WERI-Rb-1 (cell line): ENCODE data around the gene XKRX.

ENCODE experiments used
- DNase-seq: peaks from one replicate; pipeline ENCODE4 v3.0.0-alpha.2; 2020
- H3K27ac ChIP-seq: fragments of 250-450 bp; sonication (Bioruptor Pico); 2 replicates; pipeline ENCODE4 v1.5.1; 2020; ENCODE audit warnings: mild to moderate bottlenecking, moderate library complexity
- H3K27me3 ChIP-seq: fragments of 250-450 bp; sonication (Bioruptor Pico); 2 replicates; pipeline ENCODE4 v1.5.1; 2021; ENCODE audit warnings: mild to moderate bottlenecking, low read depth, moderate library complexity; ENCODE audit not compliant: insufficient read depth, severe bottlenecking
- H3K36me3 ChIP-seq: fragments of 250-450 bp; sonication (Bioruptor Pico); 2 replicates; pipeline ENCODE4 v1.5.1; 2020; ENCODE audit warnings: mild to moderate bottlenecking, moderate library complexity
- H3K4me3 ChIP-seq: 2 replicates; pipeline ENCODE4 v1.5.1; 2011; ENCODE audit warnings: low read depth, mild to moderate bottlenecking, control low read depth, low read length
- H3K9me3 ChIP-seq: fragments of 250-450 bp; sonication (Bioruptor Pico); 2 replicates; pipeline ENCODE4 v1.5.1; 2021; ENCODE audit warnings: mild to moderate bottlenecking, moderate library complexity; ENCODE audit not compliant: severe bottlenecking
- CTCF ChIP-seq: IDR thresholded peaks from 2 replicates; pipeline ENCODE4 v1.5.1; 2011; ENCODE audit warnings: low read depth, mild to moderate bottlenecking, control low read depth, inconsistent platforms, low read length

XKRX gene

DNA sequence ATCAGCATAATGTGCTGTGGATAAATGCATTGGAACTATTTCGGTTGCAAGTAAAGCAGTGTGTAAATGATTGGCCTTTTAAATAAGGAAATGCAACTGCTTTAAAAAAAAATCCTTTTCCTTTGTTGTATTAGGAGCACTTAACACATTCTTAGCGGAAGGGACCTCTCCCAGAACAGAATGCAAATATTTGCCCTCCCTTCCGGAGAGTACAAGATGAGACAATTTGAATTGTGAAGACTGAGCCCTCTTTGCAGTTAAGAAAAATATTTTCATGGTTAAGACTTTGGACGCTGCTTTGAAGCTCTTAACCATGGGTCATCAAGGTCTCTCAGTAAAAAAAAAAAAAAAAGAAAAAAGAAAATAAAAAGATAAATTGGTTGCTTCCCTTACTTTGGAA lies 45.1 kb downstream of the XKRX start:
- no peaks in the 10 kb centered on the region for H3K9me3 ChIP-seq
- no peak overlapping the region for H3K27ac ChIP-seq
- no peaks in the 10 kb centered on the region for H3K36me3 ChIP-seq
- H3K4me3 ChIP-seq = no peak overlapping the region
- H3K27me3 ChIP-seq = peaks cover 2% of the 10 kb centered on the region
- no peak for DNase-seq
- no peak for TF ChIP-seq CTCF

GRCh38 chrX:100880368-100880767 lies 48.3 kb downstream of the XKRX start:
- no peaks in the 10 kb centered on the region for H3K9me3 ChIP-seq
- H3K36me3 ChIP-seq = no peaks in the 10 kb centered on the region
- H3K4me3 ChIP-seq = no peak overlapping the region
- no peak for DNase-seq
- H3K27me3 ChIP-seq = peaks cover 2% of the 10 kb centered on the region
- no peak overlapping the region for H3K27ac ChIP-seq
- TF ChIP-seq CTCF = no peak

- Histone ChIP-seq H3K4me3 (no peak within 1 kb of the TSS), H3K27ac (no peak within 1 kb of the TSS), H3K27me3 (peaks cover 19% of the 10 kb centered on the region), H3K9me3 (no peaks in the 10 kb centered on the region), H3K36me3 (no peaks in the 10 kb centered on the region)
- no peak for DNase-seq
- TF ChIP-seq CTCF = no peak
Observed at GRCh38 chrX:100874325-100874724, 54.4 kb downstream of the XKRX start, which contains the start of gene NOX1. TSS of gene NOX1 (minus strand) at chrX:100874359. CDS start at chrX:100874139, 220 bp downstream.

DNA sequence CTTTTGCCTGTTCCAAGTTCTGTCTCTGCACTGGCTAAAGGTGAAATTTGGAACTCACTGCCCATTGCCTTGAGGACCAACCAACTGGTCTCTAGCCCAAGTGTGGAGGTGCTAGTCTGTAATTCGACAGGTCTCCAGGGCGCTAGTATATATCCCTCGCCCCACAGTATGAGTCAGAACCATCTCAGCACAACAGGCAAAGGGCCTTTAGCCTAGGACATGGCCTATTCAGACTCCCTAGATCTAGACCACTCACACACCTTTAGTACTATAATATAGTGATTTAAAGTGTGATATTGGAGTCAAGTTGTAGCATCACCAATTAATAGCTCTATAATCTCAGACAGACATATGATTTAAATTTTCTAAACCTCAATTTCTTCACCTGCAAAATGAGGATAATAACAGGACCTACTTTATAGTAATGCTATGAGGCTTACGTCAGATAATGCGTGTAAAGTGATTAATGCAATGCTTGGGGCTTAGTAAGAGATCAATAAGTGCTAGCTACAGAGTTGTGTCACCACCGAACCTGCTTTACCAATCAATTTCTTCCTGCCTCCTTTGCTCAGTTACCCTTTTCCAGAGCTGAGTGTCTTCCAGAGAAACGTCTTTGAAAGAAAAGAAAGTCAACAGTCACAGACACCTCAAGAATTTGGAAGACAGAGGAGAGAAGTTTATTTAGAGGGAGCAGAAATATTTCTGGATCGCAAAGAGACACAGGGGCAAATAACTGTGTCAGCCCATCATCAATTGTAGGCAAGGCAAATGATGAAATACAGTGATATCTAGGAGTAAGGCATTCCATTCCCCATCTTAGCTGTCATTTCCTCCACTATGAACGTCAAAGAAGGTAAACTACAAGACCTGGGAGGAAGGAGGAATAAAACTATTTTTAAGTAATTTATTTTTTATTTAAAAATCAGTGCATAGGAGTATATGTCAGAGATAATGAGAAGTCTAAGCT lies 56.8 kb downstream of the XKRX start:
- peaks cover 19% of the 10 kb centered on the region for H3K27me3 ChIP-seq
- H3K9me3 ChIP-seq = no peaks in the 10 kb centered on the region
- H3K27ac ChIP-seq = no peak overlapping the region
- no peak for TF ChIP-seq CTCF
- H3K36me3 ChIP-seq = no peaks in the 10 kb centered on the region
- no peak overlapping the region for H3K4me3 ChIP-seq
- no peak for DNase-seq

- TF ChIP-seq CTCF = no peak
- DNase-seq = no peak
- Histone ChIP-seq H3K27me3 (peaks cover 19% of the 10 kb centered on the region), H3K4me3 (no peak overlapping the region), H3K9me3 (no peaks in the 10 kb centered on the region), H3K27ac (no peak overlapping the region), H3K36me3 (no peaks in the 10 kb centered on the region)
Observed at GRCh38 chrX:100870527-100870926, 58.2 kb downstream of the XKRX start.
